K562 (cell line): ENCODE results near the gene SFI1. TPM values are rescaled to one million over a fixed set of nuclear protein-coding genes. Genes with fewer than 3 reads are reported as not detected.

Source experiments
- ATAC-seq: fragments of 200-7000 bp; cut with Tn5 transposase; 3 replicates; pipeline ENCODE4 v1.9.1; 2020; ENCODE audit warnings: moderate library complexity
- BruUV-seq: library from RNA; stranded (reverse); fragments of 400-500 nt; replicated peaks from 2 replicates; lab custom pipeline; 2021; lab: Mats Ljungman, UMichigan
- CTCF ChIA-PET: fragments of 300-600 bp; formaldehyde crosslinking; extraction: SDS; loops from one replicate; lab custom pipeline; 2021; ENCODE audit warnings: low intra/inter-chr PET ratio; lab: Yijun Ruan, JAX
- POLR2A ChIA-PET: fragments of 300-600, 350-650 bp; sonication (Branson Sonifier 250); formaldehyde crosslinking; extraction: SDS; loops from one replicate; lab custom pipeline; 2021; ENCODE audit warnings: antibody characterized with exemption, inconsistent platforms; lab: Yijun Ruan, JAX
- DNase-seq, 4 experiments: peaks; one replicate each; pipeline versions ENCODE4 v3.0.0 to v3.0.0-alpha.2; 2011 to 2018; ENCODE audit warnings: low spot score in 3 of 4, mixed read lengths in 3 of 4; ENCODE audit errors: extremely low read depth in 1 of 4
- FAIRE-seq: peaks from 2 replicates; lab custom pipeline; 2011; peaks lifted over from hg19 to GRCh38; lab: Jason Lieb, UNC
- H2AFZ ChIP-seq: 2 replicates; pipeline ENCODE4 v1.6.0; 2011; ENCODE audit warnings: low read depth, low read length, control low read depth, inconsistent platforms
- H3K27ac ChIP-seq: fragments of 200-600 bp; 3 replicates; pipeline ENCODE4 v1.8.0; 2011; ENCODE audit warnings: low read depth, mild to moderate bottlenecking, control low read depth, inconsistent platforms, low read length, moderate library complexity, mixed read lengths; ENCODE audit errors: extremely low read depth
- H3K27me3 ChIP-seq, 2 experiments: fragments of 300-600 bp in 1 of 2; 2 replicates in 1 of 2; 3 replicates in 1 of 2; pipeline versions ENCODE4 v1.6.0 to v1.8.0; 2011; ENCODE audit warnings: inconsistent platforms in 2 of 2, low read length in 2 of 2, mild to moderate bottlenecking in 1 of 2, mixed read lengths in 1 of 2, moderate library complexity in 1 of 2; ENCODE audit not compliant: control insufficient read depth in 2 of 2, insufficient read depth in 2 of 2
- H3K36me3 ChIP-seq: fragments of 300-600 bp; 3 replicates; pipeline ENCODE4 v1.8.0; 2011; ENCODE audit warnings: mild to moderate bottlenecking, low read length, inconsistent platforms; ENCODE audit not compliant: control insufficient read depth, insufficient read depth
- H3K4me1 ChIP-seq, 2 experiments: fragments of 200-600 bp in 1 of 2; replicated peaks in 1 of 2; 2 replicates in 1 of 2; 3 replicates in 1 of 2; pipeline versions ENCODE4 v1.5.1 to v1.8.0; 2011; ENCODE audit warnings: inconsistent platforms in 2 of 2, low read length in 2 of 2, mild to moderate bottlenecking in 1 of 2, mixed read lengths in 1 of 2, moderate library complexity in 1 of 2; ENCODE audit not compliant: control insufficient read depth in 2 of 2, insufficient read depth in 2 of 2
- H3K4me2 ChIP-seq: 2 replicates; pipeline ENCODE4 v1.6.1; 2011; ENCODE audit warnings: low read length, control low read depth, inconsistent platforms, mixed read lengths; ENCODE audit not compliant: insufficient read depth
- H3K4me3 ChIP-seq: fragments of 200-600 bp; sonication (generic), shearing (Covaris generic); 2 replicates; pipeline ENCODE4 v1.5.1; 2016; ENCODE audit warnings: control low read depth, inconsistent platforms
- H3K79me2 ChIP-seq: fragments of 200-600 bp; 3 replicates; pipeline ENCODE4 v1.8.0; 2011; ENCODE audit warnings: low read length, inconsistent platforms; ENCODE audit not compliant: control insufficient read depth, insufficient read depth
- H3K9ac ChIP-seq, 2 experiments: 2 replicates each; pipeline versions ENCODE4 v1.6.0 to v1.6.1; 2011; ENCODE audit warnings: low read depth in 2 of 2, low read length in 2 of 2, control low read depth in 1 of 2, inconsistent platforms in 1 of 2, mild to moderate bottlenecking in 1 of 2, mixed read lengths in 1 of 2; ENCODE audit not compliant: insufficient read depth in 1 of 2
- H3K9me1 ChIP-seq: one replicate; pipeline ENCODE4 v1.6.0; 2011; ENCODE audit warnings: inconsistent platforms, mild to moderate bottlenecking, low read length, moderate library complexity; ENCODE audit not compliant: control insufficient read depth, insufficient read depth
- H3K9me3 ChIP-seq: replicated peaks from 2 replicates; pipeline ENCODE4 v1.5.1; 2011; ENCODE audit warnings: low read depth, low read length, inconsistent platforms; ENCODE audit not compliant: control insufficient read depth, insufficient read depth
- H4K20me1 ChIP-seq: replicated peaks from 2 replicates; pipeline ENCODE4 v1.6.1; 2011; ENCODE audit warnings: low read length, inconsistent platforms, mixed read lengths; ENCODE audit not compliant: control insufficient read depth, insufficient read depth
- HNRNPLL ChIP-seq: fragments of 200-400 bp; formaldehyde crosslinking; IDR thresholded peaks from 2 replicates; pipeline ENCODE4 v1.6.1; 2017; ENCODE audit warnings: low read length, low read depth, mild to moderate bottlenecking; ENCODE audit not compliant: poor library complexity, severe bottlenecking
- IFI16 ChIP-seq: fragments of 250-450 bp; sonication (Bioruptor Pico); IDR thresholded peaks from 2 replicates; pipeline ENCODE4 v2.1.2; 2022; ENCODE audit warnings: mild to moderate bottlenecking, inconsistent platforms
- NCOA1 ChIP-seq: fragments of 450-650 bp; IDR thresholded peaks from 2 replicates; pipeline ENCODE4 v1.6.1; 2016; ENCODE audit warnings: low read depth
- NEUROD1 ChIP-seq: fragments of 150-350 bp; IDR thresholded peaks from 2 replicates; pipeline ENCODE4 v1.6.1; 2014; ENCODE audit warnings: borderline replicate concordance, low read length, low read depth; ENCODE audit not compliant: partially characterized antibody
- ZC3H11A ChIP-seq: IDR thresholded peaks from 2 replicates; pipeline ENCODE4 v1.6.1; 2012; ENCODE audit warnings: low read depth, low read length, improper control_type of control experiment
- ZNF165 ChIP-seq: fragments of 250-450 bp; sonication (Bioruptor Pico); IDR thresholded peaks from 2 replicates; pipeline ENCODE4 v1.4.0; 2020; ENCODE audit warnings: borderline replicate concordance
- ZNF561 ChIP-seq: fragments of 450-650 bp; formaldehyde crosslinking; conservative IDR thresholded peaks from 2 replicates; pipeline ENCODE4 v1.4.0; 2020; ENCODE audit warnings: mild to moderate bottlenecking, moderate library complexity
- WGBS: fragments of 100-300 bp; shearing (Covaris generic); methylation state at CpG from one replicate; pipeline ENCODE4 v1.1.6; 2016; ENCODE audit warnings: low coverage, mixed read lengths; ENCODE audit not compliant: insufficient coverage; ENCODE audit errors: missing lambda C conversion rate; 5-methylcytosine and 5-hydroxymethylcytosine counted together
- in situ Hi-C: fragments of 300-500 bp; cut with MboI; formaldehyde crosslinking; loops from 4 replicates; pipeline ENCODE4 v1.15.0; 2018; ENCODE audit warnings: inconsistent platforms, mixed read lengths
- intact Hi-C: fragments of 100-400 bp; cut with micrococcal nuclease; formaldehyde crosslinking; loops from 2 replicates; pipeline ENCODE4 v1.14.2; 2022
- polyA plus RNA-seq, 8 experiments: library from polyadenylated mRNA; depleted of rRNA in 4 of 8; stranded (reverse) in 5 of 8; unstranded in 3 of 8; fragments of >200 nt; fragmentation: Nextera tagmentation in 2 of 8; fragmentation: Illumina TruSeq in 1 of 8; extraction: Ambion mirVana in 2 of 8; extraction: Trizol in 1 of 8; gene quantifications; 2 replicates each; pipeline versions ENCODE4 v1.2.1 to v1.2.3, GENCODE V29; 2011 to 2014; ENCODE audit warnings: inconsistent platforms in 1 of 8, missing spikeins in 1 of 8
- total RNA-seq, 7 experiments: library from RNA; depleted of rRNA in 6 of 7; stranded (reverse); fragments of >200 nt in 6 of 7; fragmentation: Illumina TruSeq in 2 of 7; extraction: Trizol in 2 of 7; gene quantifications; 2 replicates each; pipeline versions ENCODE4 v1.2.1 to v1.2.3, GENCODE V29; 2011 to 2021; ENCODE audit warnings: low replicate concordance in 1 of 7

SFI1 gene
- total and polyA plus RNA-seq, 9 of the 15 experiments (the other 6 are each of a cell fraction or from before 2014, with no cell fraction given): 3.0 to 25.6 (median 14.1) TPM

- H3K4me1 ChIP-seq: peaks cover 3 to 4% of the 10 kb centered on the region in 2 experiments; a peak in 2 of 5 replicates
- in situ Hi-C loops: no loop called here
- no peaks in the 10 kb centered on the region for H4K20me1 ChIP-seq
- H3K9me1 ChIP-seq: no peaks in the 10 kb centered on the region
- H3K4me3 ChIP-seq: no peak overlapping the region
- H3K27me3 ChIP-seq: no peaks in the 10 kb centered on the region
- H3K9ac ChIP-seq: no peak overlapping the region
- no peak for ATAC-seq
- no peaks in the 10 kb centered on the region for H3K9me3 ChIP-seq
- no peak overlapping the region for H3K4me2 ChIP-seq
- H3K27ac ChIP-seq: no peak overlapping the region
- POLR2A ChIA-PET: interaction anchor here (0.6 to 1.0 kb wide), 2 partner anchors 34 to 153 kb away, joined by 3 to 4 read pairs; no protein-coding TSS in a partner anchor
- CTCF ChIA-PET: no interaction called here
- peaks cover 3% of the 10 kb centered on the region; the same call in 1 of the 3 replicates for H3K36me3 ChIP-seq
- no TSS peak for BruUV-seq
- no peak for FAIRE-seq
- H2AFZ ChIP-seq: no peak overlapping the region
- TF ChIP-seq NEUROD1 (no peak), NCOA1 (no peak), ZC3H11A (no peak), ZNF561 (CRISPR knock-in tag) (no peak), IFI16 (CRISPR knock-in tag) (no peak), HNRNPLL (no peak), ZNF165 (CRISPR knock-in tag) (no peak)
- no peak for DNase-seq
- H3K79me2 ChIP-seq: peaks cover 20% of the 10 kb centered on the region
- 71% methylated on average over 1 of the region's 2 CpGs for WGBS
- intact Hi-C loops: no loop called here
Measured at GRCh38 chr22:31501738-31502137, 5.4 kb downstream of the SFI1 start.
